Gastrocnemius medialis (tissue), 4 donors: Measurements from ENCODE around the gene CA6. TPM values are rescaled to one million over a fixed set of nuclear protein-coding genes. Genes with fewer than 3 reads are reported as not detected.

ENCODE experiments used
- ATAC-seq, 2 donors: fragments of 150-250 bp; one replicate each; pipeline ENCODE4 v1.9.1; 2016
- DNase-seq, 2 donors: peaks; one replicate each; pipeline ENCODE4 v3.0.0-alpha.2; 2019
- H3K27ac ChIP-seq, 4 donors: fragments of 200-600 bp; sonication (generic); 1 replicate in 1 of 4; 2 replicates in 3 of 4; pipeline ENCODE4 v1.5.1; 2016 to 2018; ENCODE audit warnings: mild to moderate bottlenecking in 2 of 4, moderate library complexity in 1 of 4
- H3K27me3 ChIP-seq, 3 donors: fragments of 200-600 bp; sonication (generic) in 2 of 3; 1 replicate in 1 of 3; 2 replicates in 2 of 3; pipeline versions ENCODE4 v1.5.1 to v1.6.0; 2016 to 2019; ENCODE audit warnings: mild to moderate bottlenecking in 1 of 3, moderate library complexity in 1 of 3
- H3K36me3 ChIP-seq, 2 donors: fragments of 200-600 bp; sonication (generic) in 1 of 2; one replicate each; pipeline ENCODE4 v1.5.1; 2017 to 2018
- H3K4me1 ChIP-seq, 2 donors: fragments of 200-600 bp; sonication (generic) in 1 of 2; one replicate each; pipeline ENCODE4 v1.5.1; 2016 to 2017; ENCODE audit warnings: mild to moderate bottlenecking in 2 of 2
- H3K4me3 ChIP-seq, 4 donors: fragments of 200-600 bp; sonication (generic) in 3 of 4; 1 replicate in 1 of 4; 2 replicates in 3 of 4; pipeline ENCODE4 v1.5.1; 2016 to 2019; ENCODE audit warnings: mild to moderate bottlenecking in 2 of 4
- H3K9me3 ChIP-seq, 3 donors: fragments of 200-600 bp; sonication (generic) in 2 of 3; 1 replicate in 1 of 3; 2 replicates in 2 of 3; pipeline ENCODE4 v1.5.1; 2016 to 2019
- POLR2A ChIP-seq, 2 donors: fragments of 450-650 bp; IDR thresholded peaks; one replicate each; pipeline ENCODE4 v1.6.1; 2017; ENCODE audit warnings: antibody characterized with exemption in 2 of 2, mild to moderate bottlenecking in 2 of 2, moderate library complexity in 2 of 2
- in situ Hi-C, 4 donors: fragments of 200-750 bp; cut with MboI; loops; one replicate each; pipeline versions ENCODE4 v1.15.0 to v1.8.0; 2017; ENCODE audit warnings: low sequenced_read_pairs in 4 of 4
- intact Hi-C: fragments of 100-400 bp; cut with DNase I; formaldehyde crosslinking; loops from one replicate; pipeline ENCODE4 v1.15.1; 2023; ENCODE audit warnings: low total_unique reads
- total RNA-seq, 4 donors: library from RNA; depleted of rRNA; stranded (reverse); fragments of >200 nt; gene quantifications; one replicate each; pipeline versions ENCODE4 v1.1.0 to v1.2.3, GENCODE V29; 2016
- TF ChIP-seq, protein P1 (sequence below), 5 experiments: fragments of 450-650 bp in 3 of 5; fragments of 200-600 bp in 2 of 5; sonication (generic) in 2 of 5; IDR thresholded peaks in 4 of 5; conservative IDR thresholded peaks in 1 of 5; 1 replicate in 4 of 5; 2 replicates in 1 of 5; pipeline ENCODE4 v1.5.1; 2016 to 2019; ENCODE audit warnings: antibody characterized with exemption in 5 of 5, mild to moderate bottlenecking in 3 of 5, moderate library complexity in 3 of 5

The CA6 gene
- total RNA-seq, 4 donors from 2014 or later = not detected

DNA sequence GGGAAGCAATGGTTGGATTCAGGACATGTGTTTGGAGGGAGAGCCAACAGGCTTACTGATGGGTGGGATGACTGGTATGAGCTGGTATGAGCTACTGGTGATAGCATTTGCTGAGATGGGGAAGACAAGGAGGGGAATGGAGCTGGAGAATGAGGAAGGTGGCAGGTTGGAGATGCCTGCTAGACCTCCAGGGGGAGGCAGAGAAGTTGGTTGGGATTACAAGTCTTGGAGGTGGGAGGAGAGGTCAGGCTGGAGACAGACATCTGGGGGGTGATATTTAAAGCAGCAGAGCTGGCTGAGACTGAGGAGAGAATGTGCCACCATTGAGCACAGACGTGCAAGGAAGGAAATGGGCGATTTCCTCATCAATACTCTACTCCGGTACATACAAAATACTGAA, 35.3 kb upstream of the CA6 start:
- H3K27ac ChIP-seq = no peak overlapping the region
- no peaks in the 10 kb centered on the region for H3K9me3 ChIP-seq
- TF ChIP-seq POLR2A (IDR thresholded peaks at IDR 0.05) = no peak
- TF ChIP-seq, protein P1, sequence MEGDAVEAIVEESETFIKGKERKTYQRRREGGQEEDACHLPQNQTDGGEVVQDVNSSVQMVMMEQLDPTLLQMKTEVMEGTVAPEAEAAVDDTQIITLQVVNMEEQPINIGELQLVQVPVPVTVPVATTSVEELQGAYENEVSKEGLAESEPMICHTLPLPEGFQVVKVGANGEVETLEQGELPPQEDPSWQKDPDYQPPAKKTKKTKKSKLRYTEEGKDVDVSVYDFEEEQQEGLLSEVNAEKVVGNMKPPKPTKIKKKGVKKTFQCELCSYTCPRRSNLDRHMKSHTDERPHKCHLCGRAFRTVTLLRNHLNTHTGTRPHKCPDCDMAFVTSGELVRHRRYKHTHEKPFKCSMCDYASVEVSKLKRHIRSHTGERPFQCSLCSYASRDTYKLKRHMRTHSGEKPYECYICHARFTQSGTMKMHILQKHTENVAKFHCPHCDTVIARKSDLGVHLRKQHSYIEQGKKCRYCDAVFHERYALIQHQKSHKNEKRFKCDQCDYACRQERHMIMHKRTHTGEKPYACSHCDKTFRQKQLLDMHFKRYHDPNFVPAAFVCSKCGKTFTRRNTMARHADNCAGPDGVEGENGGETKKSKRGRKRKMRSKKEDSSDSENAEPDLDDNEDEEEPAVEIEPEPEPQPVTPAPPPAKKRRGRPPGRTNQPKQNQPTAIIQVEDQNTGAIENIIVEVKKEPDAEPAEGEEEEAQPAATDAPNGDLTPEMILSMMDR (IDR thresholded peaks at IDR 0.05 in 4 of 5, conservative IDR thresholded peaks at IDR 0.05 in 1 of 5) = no peak
- H3K4me3 ChIP-seq = no peak overlapping the region
- DNase-seq = no peak
- no peaks in the 10 kb centered on the region for H3K36me3 ChIP-seq
- no peak for ATAC-seq
- no peaks in the 10 kb centered on the region for H3K27me3 ChIP-seq
- in situ Hi-C loops = loop anchor here (10.0 to 25.0 kb wide), 3 partner anchors 74 to 277 kb away; no protein-coding TSS in a partner anchor
- H3K4me1 ChIP-seq = no peaks in the 10 kb centered on the region
- intact Hi-C loops = loop anchor here (10.0 kb wide), 1 partner anchor 184 kb away; no protein-coding TSS in a partner anchor

DNA sequence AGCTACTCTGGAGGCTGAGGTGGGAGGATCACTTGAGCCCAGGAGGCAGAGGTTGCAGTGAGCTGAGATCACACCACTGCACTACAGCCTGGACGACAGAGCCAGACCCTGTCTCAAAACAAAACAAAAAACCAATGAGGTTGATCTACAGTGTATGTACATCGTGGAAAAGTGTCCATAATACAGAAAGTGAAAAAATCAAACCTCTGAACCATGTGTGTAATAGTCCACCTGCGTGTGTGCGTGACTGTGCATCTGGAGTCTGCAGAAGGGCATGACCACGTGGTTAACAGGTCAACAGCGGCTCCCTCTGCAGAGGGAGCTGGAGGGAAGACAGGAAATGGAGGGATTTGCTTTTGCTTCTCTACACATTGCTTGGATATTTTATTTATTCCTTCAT, 34.8 kb upstream of the CA6 start:
- in situ Hi-C loops = loop anchor here (10.0 to 25.0 kb wide), 3 partner anchors 74 to 276 kb away; no protein-coding TSS in a partner anchor

DNA sequence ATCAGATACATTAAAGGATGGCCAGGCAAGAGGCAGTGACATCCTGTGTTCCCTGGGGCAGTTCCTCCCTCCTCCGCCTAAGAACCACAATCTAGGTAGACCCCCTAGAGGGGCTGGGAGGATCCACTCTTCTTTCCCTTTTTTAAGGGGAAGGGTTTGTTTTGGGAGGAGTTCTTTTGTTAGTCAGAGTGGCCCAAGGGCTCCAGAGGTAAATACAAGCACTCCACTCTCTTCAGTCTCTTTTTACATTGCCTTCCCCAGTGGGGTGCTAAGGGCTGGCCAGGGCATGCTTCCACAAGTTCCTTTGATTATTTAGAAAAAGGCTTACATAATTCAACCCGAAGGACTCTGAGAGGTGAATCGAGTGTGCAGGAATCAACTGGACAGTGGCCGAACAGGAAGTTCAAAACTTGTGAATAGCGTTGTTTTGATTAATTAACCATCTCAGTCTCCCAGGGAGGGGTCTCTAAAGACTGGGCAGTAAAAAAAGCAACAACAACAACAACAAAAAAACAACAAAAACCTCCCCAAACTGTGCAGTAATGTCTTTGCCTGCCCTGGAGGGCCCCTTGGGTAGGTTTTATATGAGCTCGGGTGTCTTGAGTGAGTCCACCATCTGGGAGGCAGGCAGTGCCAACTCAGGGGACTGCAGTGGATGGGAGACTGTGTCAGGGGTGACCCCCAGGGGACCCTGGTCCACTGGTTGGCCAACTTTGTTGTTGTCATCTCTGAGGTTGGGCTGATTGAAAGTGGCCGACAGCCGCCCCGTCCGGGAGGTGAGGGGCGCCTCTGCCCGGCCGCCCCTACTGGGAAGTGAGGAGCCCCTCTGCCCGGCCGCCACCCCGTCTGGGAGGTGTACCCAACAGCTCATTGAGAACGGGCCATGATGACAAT, 34.0 kb upstream of the CA6 start:
- Histone ChIP-seq H3K27ac (no peak overlapping the region), H3K36me3 (no peaks in the 10 kb centered on the region), H3K9me3 (no peaks in the 10 kb centered on the region), H3K4me3 (no peak overlapping the region), H3K27me3 (no peaks in the 10 kb centered on the region), H3K4me1 (no peaks in the 10 kb centered on the region)
- TF ChIP-seq, protein P1 (IDR thresholded peaks at IDR 0.05 in 4 of 5, conservative IDR thresholded peaks at IDR 0.05 in 1 of 5) = no peak
- intact Hi-C loops (loop anchor here (10.0 kb wide), 1 partner anchor 183 kb away; no protein-coding TSS in a partner anchor), in situ Hi-C loops (loop anchor here (10.0 to 25.0 kb wide), 3 partner anchors 73 to 276 kb away; no protein-coding TSS in a partner anchor)
- ATAC-seq (no peak), DNase-seq (no peak)

More for the DNA sequence above, 34.8 kb upstream of the CA6 start:
- TF ChIP-seq, protein P1 (IDR thresholded peaks at IDR 0.05 in 4 of 5, conservative IDR thresholded peaks at IDR 0.05 in 1 of 5) = no peak
- no peak for TF ChIP-seq POLR2A (IDR thresholded peaks at IDR 0.05)
- no peaks in the 10 kb centered on the region for H3K9me3 ChIP-seq
- no peaks in the 10 kb centered on the region for H3K4me1 ChIP-seq
- H3K36me3 ChIP-seq = no peaks in the 10 kb centered on the region
- ATAC-seq = no peak
- no peak overlapping the region for H3K27ac ChIP-seq
- no peak overlapping the region for H3K4me3 ChIP-seq
- intact Hi-C loops = loop anchor here (10.0 kb wide), 1 partner anchor 184 kb away; no protein-coding TSS in a partner anchor
- H3K27me3 ChIP-seq = no peaks in the 10 kb centered on the region
- DNase-seq = no peak

DNA sequence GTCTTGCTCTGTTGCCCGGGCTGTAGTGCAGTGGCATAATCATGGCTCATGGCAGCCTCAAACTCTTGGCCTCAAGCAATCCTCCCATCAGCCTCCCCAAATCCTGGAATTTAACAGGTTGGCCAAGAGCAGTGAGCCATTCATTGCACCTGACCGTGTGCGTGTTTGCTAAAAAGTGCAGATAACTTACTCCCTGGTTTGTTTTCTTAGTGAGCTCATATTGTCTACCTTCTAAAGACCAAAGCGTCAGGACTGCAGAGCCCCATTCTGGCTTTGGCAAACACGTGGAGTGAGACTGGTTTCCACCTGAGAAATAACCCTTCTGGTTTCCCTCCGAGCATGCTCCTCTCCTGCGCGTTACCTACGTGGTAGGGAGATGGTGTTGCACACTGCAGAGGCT, 32.2 kb upstream of the CA6 start:
- no peak for ATAC-seq
- TF ChIP-seq, protein P1 (IDR thresholded peaks at IDR 0.05 in 4 of 5, conservative IDR thresholded peaks at IDR 0.05 in 1 of 5) = no peak
- TF ChIP-seq POLR2A (IDR thresholded peaks at IDR 0.05) = no peak
- Histone ChIP-seq H3K36me3 (no peaks in the 10 kb centered on the region), H3K4me1 (no peaks in the 10 kb centered on the region), H3K9me3 (no peaks in the 10 kb centered on the region), H3K27me3 (no peaks in the 10 kb centered on the region), H3K4me3 (no peak overlapping the region), H3K27ac (no peak overlapping the region)
- in situ Hi-C loops (loop anchor here (10.0 to 25.0 kb wide), 3 partner anchors 71 to 274 kb away; no protein-coding TSS in a partner anchor), intact Hi-C loops (loop anchor here (10.0 kb wide), 1 partner anchor 181 kb away; no protein-coding TSS in a partner anchor)
- no peak for DNase-seq
